BE2C (cell line): ENCODE measurements around the gene CDH13.

Experiments
- DNase-seq: peaks from one replicate; pipeline ENCODE4 v3.0.0-alpha.2; 2020
- H3K27me3 ChIP-seq: fragments of 250-450 bp; sonication (Bioruptor Pico); 2 replicates; pipeline ENCODE4 v1.5.1; 2020; ENCODE audit warnings: mild to moderate bottlenecking
- H3K36me3 ChIP-seq: fragments of 250-450 bp; sonication (Bioruptor Pico); 2 replicates; pipeline ENCODE4 v1.5.1; 2020; ENCODE audit warnings: mild to moderate bottlenecking
- H3K4me1 ChIP-seq: fragments of 250-450 bp; sonication (Bioruptor Pico); 2 replicates; pipeline ENCODE4 v1.5.1; 2020
- H3K4me3 ChIP-seq: 2 replicates; pipeline ENCODE4 v1.5.1; 2011; ENCODE audit warnings: low read depth, low read length
- H3K9me3 ChIP-seq: fragments of 250-450 bp; sonication (Bioruptor Pico); 2 replicates; pipeline ENCODE4 v1.5.1; 2020
- TF ChIP-seq, protein P1 (sequence below): IDR thresholded peaks from 2 replicates; pipeline ENCODE4 v1.5.1; 2012; ENCODE audit warnings: mild to moderate bottlenecking, low read depth, low read length

CDH13 gene

DNA sequence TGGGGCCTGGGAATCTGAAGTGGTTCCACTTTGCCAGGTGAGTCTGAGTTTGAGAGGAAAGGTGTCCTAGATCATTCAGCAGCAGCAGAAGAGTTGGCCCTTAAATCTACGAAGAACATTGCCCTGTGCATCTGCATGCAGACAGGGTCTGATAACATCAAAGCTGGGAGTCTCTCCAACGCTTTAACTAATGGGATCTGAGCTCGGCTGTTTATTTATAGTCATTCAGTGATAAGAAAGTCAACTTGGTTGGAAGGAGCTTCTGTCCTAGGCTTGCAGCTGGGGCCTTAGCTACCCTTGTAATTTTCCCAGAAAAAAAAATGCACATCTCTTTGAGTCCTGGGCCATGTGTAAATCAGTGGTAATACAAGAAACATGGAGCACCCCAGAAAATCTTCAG, 763.0 kb downstream of the CDH13 start:
- H3K9me3 ChIP-seq, result no peaks in the 10 kb centered on the region; the same call in none of the 2 replicates
- no peak overlapping the region for H3K4me3 ChIP-seq
- TF ChIP-seq, protein P1, sequence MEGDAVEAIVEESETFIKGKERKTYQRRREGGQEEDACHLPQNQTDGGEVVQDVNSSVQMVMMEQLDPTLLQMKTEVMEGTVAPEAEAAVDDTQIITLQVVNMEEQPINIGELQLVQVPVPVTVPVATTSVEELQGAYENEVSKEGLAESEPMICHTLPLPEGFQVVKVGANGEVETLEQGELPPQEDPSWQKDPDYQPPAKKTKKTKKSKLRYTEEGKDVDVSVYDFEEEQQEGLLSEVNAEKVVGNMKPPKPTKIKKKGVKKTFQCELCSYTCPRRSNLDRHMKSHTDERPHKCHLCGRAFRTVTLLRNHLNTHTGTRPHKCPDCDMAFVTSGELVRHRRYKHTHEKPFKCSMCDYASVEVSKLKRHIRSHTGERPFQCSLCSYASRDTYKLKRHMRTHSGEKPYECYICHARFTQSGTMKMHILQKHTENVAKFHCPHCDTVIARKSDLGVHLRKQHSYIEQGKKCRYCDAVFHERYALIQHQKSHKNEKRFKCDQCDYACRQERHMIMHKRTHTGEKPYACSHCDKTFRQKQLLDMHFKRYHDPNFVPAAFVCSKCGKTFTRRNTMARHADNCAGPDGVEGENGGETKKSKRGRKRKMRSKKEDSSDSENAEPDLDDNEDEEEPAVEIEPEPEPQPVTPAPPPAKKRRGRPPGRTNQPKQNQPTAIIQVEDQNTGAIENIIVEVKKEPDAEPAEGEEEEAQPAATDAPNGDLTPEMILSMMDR, result no peak
- no peak for DNase-seq
- H3K36me3 ChIP-seq, result no peaks in the 10 kb centered on the region
- H3K27me3 ChIP-seq, result no peaks in the 10 kb centered on the region
- H3K4me1 ChIP-seq, result no peaks in the 10 kb centered on the region

DNA sequence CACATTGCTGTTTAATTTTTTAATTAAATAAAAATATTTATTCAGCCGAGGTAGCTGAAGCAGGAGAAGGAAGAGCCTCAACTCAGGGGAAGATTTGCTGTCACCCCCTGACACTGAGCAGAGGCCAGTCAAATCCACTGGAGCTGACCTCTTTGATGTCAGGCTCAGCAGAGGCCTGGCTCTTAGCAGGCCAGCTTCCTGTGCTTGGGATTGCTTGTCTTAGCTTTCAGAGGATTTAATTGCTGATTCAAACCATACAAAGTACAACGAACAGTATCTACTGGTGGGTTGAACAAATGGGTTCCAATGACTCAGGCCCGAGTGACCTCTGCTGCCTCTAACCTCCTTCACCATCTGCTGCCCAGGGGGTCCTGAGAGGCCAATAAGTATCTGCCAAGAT, 764.0 kb downstream of the CDH13 start:
- H3K4me3 ChIP-seq, result no peak overlapping the region
- H3K4me1 ChIP-seq, result no peaks in the 10 kb centered on the region
- TF ChIP-seq, protein P1, result no peak
- H3K36me3 ChIP-seq, result no peaks in the 10 kb centered on the region
- no peak for DNase-seq
- H3K9me3 ChIP-seq, result no peaks in the 10 kb centered on the region; the same call in none of the 2 replicates
- H3K27me3 ChIP-seq, result no peaks in the 10 kb centered on the region

DNA sequence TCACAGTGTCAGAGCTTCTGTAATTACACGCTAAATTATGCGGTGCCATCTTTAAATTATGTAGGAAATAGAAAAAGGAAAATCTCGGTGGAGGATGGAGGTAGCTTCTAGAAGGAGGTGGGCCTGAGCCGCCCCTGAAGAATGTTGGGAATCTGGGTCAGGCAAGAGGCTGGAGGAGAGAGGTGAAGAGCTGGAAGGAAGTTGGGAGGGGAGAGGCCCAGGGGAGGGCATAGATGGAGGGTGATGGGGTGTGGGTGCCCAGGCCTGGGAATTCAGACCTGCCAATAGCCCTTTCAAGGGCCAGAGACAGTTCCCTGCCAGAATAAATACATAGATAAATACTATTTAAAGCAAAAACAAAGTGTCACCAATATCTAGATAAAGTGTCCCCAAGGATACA, 766.0 kb downstream of the CDH13 start:
- no peaks in the 10 kb centered on the region for H3K27me3 ChIP-seq
- TF ChIP-seq, protein P1, result no peak

DNA sequence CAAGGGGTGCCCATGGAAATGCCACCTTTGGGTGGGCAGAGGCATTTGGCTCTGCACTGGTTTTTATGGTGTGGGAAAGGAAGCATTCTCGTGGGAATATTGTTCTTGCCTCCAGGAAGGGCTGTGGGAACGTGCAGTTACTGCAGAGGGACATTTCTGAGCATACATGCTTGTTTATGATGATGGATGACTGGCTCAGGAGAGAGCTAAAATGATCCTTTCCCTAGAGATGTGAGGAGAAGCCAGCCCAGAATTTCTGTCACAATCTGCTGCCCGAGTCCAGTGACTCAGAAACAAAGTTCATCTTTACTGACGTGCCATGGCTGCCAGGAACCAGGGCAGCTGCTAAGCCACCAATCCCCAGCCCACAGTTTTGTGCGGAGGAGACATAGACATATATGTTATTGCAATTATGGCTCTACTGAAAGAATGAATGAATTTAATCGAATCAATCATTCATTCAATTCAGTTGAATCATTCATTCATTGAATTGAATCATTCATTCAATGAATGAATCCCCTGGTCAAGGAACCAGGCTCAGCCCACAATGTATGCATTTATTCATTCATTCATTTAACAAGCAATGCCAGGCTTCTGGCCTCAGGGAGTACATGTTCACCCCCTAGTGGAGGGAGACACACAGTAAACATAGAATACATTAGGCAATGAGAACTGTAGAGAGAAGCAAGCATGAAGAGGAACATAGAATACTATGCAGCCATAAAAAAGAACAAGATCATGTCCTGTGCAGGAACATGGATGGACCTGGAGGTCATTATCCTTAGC, 766.6 kb downstream of the CDH13 start:
- Histone ChIP-seq H3K27me3 (no peaks in the 10 kb centered on the region), H3K4me1 (no peaks in the 10 kb centered on the region)
- TF ChIP-seq, protein P1, result no peak

More for the DNA sequence above, 766.0 kb downstream of the CDH13 start:
- no peaks in the 10 kb centered on the region for H3K36me3 ChIP-seq
- no peaks in the 10 kb centered on the region for H3K4me1 ChIP-seq
- H3K4me3 ChIP-seq, result no peak overlapping the region
- DNase-seq, result no peak
- no peaks in the 10 kb centered on the region; the same call in none of the 2 replicates for H3K9me3 ChIP-seq

DNA sequence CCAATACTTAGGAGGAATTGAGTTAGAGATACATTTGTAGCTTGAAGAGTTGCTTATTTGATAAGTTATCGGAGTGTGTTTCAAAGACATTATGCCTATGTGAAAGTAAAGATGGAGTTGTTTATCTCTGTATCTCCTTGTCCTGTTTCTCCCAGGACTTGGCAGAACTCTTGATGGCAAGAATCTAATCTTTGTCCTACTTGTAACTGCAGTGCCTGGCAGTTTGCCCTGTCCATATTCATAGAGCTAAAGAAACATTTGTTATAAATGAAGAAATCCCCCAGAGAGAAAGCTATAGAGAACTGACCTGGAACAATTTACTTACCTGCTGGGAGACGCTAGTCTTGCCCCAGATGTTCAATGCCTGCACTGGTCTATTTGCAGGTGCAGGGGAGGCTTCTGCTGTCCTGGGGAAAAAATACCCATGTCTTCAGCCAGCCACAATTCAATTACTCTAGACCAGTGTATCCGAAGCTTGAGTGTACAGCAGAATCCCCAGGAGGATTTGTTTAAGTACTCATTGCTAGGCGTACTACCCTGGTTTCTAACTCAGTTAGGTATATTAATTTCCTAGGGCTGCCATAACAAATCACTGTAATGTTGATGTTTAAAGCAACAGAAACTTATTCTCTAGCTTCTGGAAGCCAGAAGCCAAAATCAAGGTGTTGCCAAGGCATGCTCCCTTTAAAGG, 771.0 kb downstream of the CDH13 start:
- no peaks in the 10 kb centered on the region; the same call in 1 of the 2 replicates for H3K9me3 ChIP-seq
- H3K27me3 ChIP-seq, result no peaks in the 10 kb centered on the region
- H3K4me1 ChIP-seq, result no peaks in the 10 kb centered on the region
- H3K36me3 ChIP-seq, result no peaks in the 10 kb centered on the region
- DNase-seq, result no peak
- no peak overlapping the region for H3K4me3 ChIP-seq
- TF ChIP-seq, protein P1, result no peak

More for the DNA sequence above, 766.6 kb downstream of the CDH13 start:
- DNase-seq, result no peak
- no peaks in the 10 kb centered on the region for H3K36me3 ChIP-seq
- no peak overlapping the region for H3K4me3 ChIP-seq
- H3K9me3 ChIP-seq, result no peaks in the 10 kb centered on the region; the same call in none of the 2 replicates

DNA sequence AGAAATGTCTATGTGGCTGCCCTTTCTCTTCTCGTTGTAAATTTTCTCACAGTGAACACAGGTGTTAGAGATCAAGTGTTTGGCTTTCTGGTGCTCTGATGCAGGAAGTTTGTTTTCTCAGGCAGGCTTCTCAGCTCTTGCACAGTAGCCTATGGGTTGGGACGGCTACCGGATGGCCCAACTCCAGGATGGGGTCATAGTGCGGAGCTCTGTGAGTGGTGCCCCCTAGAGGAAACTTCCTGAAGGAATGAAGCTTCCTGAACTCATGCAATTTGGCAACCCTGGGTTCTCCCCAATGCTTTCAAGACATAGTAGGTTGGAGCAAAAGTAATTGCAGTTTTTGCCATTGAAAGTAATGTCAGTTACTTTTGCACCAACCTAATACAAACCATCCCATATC, 773.5 kb downstream of the CDH13 start:
- Histone ChIP-seq H3K4me3 (no peak overlapping the region), H3K4me1 (no peaks in the 10 kb centered on the region), H3K9me3 (no peaks in the 10 kb centered on the region; the same call in 1 of the 2 replicates), H3K27me3 (no peaks in the 10 kb centered on the region), H3K36me3 (no peaks in the 10 kb centered on the region)
- TF ChIP-seq, protein P1, result no peak
- DNase-seq, result no peak
